Neural cell (in vitro differentiated cells): ENCODE data around the gene CLTC.

Source experiments
- CTCF ChIP-seq: fragments of 450-650 bp; IDR thresholded peaks from 2 replicates; pipeline ENCODE4 v1.5.1; 2014; ENCODE audit warnings: antibody characterized with exemption, mild to moderate bottlenecking, moderate library complexity; ENCODE audit not compliant: poor library complexity, severe bottlenecking
- EP300 ChIP-seq: fragments of 450-650 bp; conservative IDR thresholded peaks from 2 replicates; pipeline ENCODE4 v1.6.1; 2014; ENCODE audit warnings: antibody characterized with exemption, mild to moderate bottlenecking, moderate library complexity; ENCODE audit not compliant: poor library complexity, severe bottlenecking
- EZH2 ChIP-seq: fragments of 200-600, 300-800 bp; shearing (Covaris generic), sonication (generic); IDR thresholded peaks from 2 replicates; pipeline ENCODE4 v1.6.1; 2014; ENCODE audit warnings: antibody characterized with exemption, low read length, borderline replicate concordance, mild to moderate bottlenecking; ENCODE audit not compliant: insufficient read depth, poor library complexity, severe bottlenecking
- POLR2AphosphoS5 ChIP-seq: IDR thresholded peaks from 2 replicates; pipeline ENCODE4 v1.6.1; 2012
- RAD21 ChIP-seq: fragments of 450-650 bp; conservative IDR thresholded peaks from 2 replicates; pipeline ENCODE4 v1.6.1; 2014; ENCODE audit warnings: antibody characterized with exemption, mild to moderate bottlenecking, moderate library complexity
- REST ChIP-seq: IDR thresholded peaks from 2 replicates; pipeline ENCODE4 v1.6.1; 2012; ENCODE audit warnings: borderline replicate concordance
- TAF1 ChIP-seq: IDR thresholded peaks from 2 replicates; pipeline ENCODE4 v1.6.1; 2012; ENCODE audit warnings: low read depth

- no peak for TF ChIP-seq CTCF
- no peak for TF ChIP-seq EP300
- TF ChIP-seq POLR2AphosphoS5, result no peak
- no peak for TF ChIP-seq EZH2
- TF ChIP-seq TAF1, result no peak
- TF ChIP-seq RAD21, result no peak
- TF ChIP-seq REST, result no peak
Observed at GRCh38 chr17:59666235-59666634, 46.5 kb downstream of the CLTC start.
